ENCODE data around the gene RARB.

DNA sequence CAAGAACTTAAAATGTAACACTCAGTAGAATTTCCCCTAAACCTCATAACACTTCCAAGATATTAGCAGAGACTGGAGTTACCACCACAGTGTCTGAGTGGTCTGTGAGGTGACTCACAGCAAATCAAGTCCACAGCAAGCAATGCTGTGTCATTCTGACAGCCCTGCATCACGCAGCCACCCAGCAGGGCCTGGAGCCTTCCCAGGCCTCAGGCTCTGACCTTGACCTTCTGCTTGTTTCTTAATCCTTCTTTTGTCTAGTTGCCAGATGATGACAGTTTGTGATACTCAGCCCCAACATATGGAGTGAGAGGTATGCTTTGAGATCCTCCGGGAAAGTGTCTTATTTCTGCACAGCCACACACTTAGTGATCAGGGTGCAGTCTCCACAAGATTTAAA, 154.2 kb downstream of the RARB start:
- TF ChIP-seq, protein P1, sequence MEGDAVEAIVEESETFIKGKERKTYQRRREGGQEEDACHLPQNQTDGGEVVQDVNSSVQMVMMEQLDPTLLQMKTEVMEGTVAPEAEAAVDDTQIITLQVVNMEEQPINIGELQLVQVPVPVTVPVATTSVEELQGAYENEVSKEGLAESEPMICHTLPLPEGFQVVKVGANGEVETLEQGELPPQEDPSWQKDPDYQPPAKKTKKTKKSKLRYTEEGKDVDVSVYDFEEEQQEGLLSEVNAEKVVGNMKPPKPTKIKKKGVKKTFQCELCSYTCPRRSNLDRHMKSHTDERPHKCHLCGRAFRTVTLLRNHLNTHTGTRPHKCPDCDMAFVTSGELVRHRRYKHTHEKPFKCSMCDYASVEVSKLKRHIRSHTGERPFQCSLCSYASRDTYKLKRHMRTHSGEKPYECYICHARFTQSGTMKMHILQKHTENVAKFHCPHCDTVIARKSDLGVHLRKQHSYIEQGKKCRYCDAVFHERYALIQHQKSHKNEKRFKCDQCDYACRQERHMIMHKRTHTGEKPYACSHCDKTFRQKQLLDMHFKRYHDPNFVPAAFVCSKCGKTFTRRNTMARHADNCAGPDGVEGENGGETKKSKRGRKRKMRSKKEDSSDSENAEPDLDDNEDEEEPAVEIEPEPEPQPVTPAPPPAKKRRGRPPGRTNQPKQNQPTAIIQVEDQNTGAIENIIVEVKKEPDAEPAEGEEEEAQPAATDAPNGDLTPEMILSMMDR (IDR thresholded peaks at IDR 0.05) = no peak
- TF ChIP-seq POLR2A (IDR thresholded peaks at IDR 0.05) (no peak), EP300 (IDR thresholded peaks at IDR 0.05) (no peak), POLR2AphosphoS5 (IDR thresholded peaks at IDR 0.05) (no peak)
